Ishikawa (cell line): Measurements from ENCODE around the gene PYM1.

Source experiments
- CEBPB ChIP-seq: IDR thresholded peaks from 2 replicates; pipeline ENCODE4 v1.6.1; 2012
- CREB1 ChIP-seq: IDR thresholded peaks from 2 replicates; pipeline ENCODE4 v1.6.1; 2012; ENCODE audit warnings: low read depth
- EGR1 ChIP-seq: IDR thresholded peaks from 2 replicates; pipeline ENCODE4 v1.6.1; 2012
- EP300 ChIP-seq: IDR thresholded peaks from 2 replicates; pipeline ENCODE4 v1.6.1; 2012; ENCODE audit warnings: borderline replicate concordance
- FOXM1 ChIP-seq: IDR thresholded peaks from 2 replicates; pipeline ENCODE4 v1.6.1; 2012; ENCODE audit warnings: low read depth, borderline replicate concordance
- MAX ChIP-seq: IDR thresholded peaks from 2 replicates; pipeline ENCODE4 v1.6.1; 2012
- NFIC ChIP-seq: IDR thresholded peaks from 2 replicates; pipeline ENCODE4 v1.6.1; 2012
- RAD21 ChIP-seq: IDR thresholded peaks from 2 replicates; pipeline ENCODE4 v1.6.1; 2012; ENCODE audit warnings: low read depth
- TAF1 ChIP-seq: IDR thresholded peaks from 2 replicates; pipeline ENCODE4 v1.6.1; 2012; ENCODE audit warnings: low read depth, mild to moderate bottlenecking
- TCF12 ChIP-seq: IDR thresholded peaks from 2 replicates; pipeline ENCODE4 v1.6.1; 2012; ENCODE audit warnings: low read depth
- TEAD4 ChIP-seq: IDR thresholded peaks from 2 replicates; pipeline ENCODE4 v1.6.1; 2012
- YY1 ChIP-seq: IDR thresholded peaks from 2 replicates; pipeline ENCODE4 v1.6.1; 2012; ENCODE audit warnings: low read depth
- ZBTB7A ChIP-seq: IDR thresholded peaks from 2 replicates; pipeline ENCODE4 v1.6.1; 2012; ENCODE audit warnings: low read depth
- TF ChIP-seq, protein P1 (sequence below): IDR thresholded peaks from 2 replicates; pipeline ENCODE4 v1.6.1; 2012; ENCODE audit warnings: low read depth, mild to moderate bottlenecking
- TF ChIP-seq, protein P2 (sequence below): IDR thresholded peaks from 2 replicates; pipeline ENCODE4 v1.6.1; 2012

Gene PYM1

DNA sequence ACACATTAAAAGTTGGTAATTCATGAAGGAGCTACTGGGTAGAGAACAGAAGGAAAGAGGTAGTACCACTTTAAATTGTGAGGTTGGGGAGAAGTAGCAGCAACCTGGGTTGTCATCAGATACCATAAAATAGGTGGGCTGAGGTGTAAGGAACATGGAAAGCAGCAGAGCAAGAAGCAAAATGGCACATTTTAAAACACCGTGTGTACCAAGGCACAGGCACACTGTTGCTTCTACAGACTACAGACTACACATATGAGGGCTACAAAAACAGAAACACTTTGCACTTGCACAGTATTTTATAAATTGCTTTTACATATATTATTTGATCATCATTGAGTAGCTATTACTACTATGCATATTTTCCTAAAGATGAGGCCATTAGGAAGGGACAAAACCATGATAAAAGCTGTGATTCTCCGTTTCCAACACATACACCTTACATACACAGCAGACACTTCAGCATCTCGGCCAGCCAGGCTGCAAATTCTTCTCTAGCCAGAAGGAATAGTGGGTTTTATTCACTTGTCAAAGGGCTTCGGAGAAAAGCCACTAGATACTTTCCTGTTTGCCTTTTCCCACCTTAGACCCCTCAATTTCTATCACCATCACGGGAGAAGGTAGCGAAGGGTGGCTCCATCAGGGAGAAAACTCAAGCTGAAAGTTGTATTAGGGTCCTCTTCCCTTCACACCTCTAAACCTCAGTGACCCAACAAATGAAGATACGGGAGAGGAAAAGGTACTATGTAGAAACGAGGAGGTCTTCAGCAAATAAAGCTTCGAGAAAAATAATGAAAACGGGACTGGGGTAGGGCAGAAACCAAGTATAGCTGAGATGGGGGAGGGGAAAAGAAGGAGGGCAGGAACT is 1.6 kb downstream of the PYM1 start:
- TF ChIP-seq EGR1 (no peak), YY1 (no peak), MAX (no peak), TCF12 (no peak), TAF1 (no peak)

GRCh38 chr12:55925371-55925770 is 2.3 kb downstream of the PYM1 start:
- TF ChIP-seq CEBPB, result peak; percentile 21; the same call in 1 of the 2 replicates
- TF ChIP-seq, protein P1, sequence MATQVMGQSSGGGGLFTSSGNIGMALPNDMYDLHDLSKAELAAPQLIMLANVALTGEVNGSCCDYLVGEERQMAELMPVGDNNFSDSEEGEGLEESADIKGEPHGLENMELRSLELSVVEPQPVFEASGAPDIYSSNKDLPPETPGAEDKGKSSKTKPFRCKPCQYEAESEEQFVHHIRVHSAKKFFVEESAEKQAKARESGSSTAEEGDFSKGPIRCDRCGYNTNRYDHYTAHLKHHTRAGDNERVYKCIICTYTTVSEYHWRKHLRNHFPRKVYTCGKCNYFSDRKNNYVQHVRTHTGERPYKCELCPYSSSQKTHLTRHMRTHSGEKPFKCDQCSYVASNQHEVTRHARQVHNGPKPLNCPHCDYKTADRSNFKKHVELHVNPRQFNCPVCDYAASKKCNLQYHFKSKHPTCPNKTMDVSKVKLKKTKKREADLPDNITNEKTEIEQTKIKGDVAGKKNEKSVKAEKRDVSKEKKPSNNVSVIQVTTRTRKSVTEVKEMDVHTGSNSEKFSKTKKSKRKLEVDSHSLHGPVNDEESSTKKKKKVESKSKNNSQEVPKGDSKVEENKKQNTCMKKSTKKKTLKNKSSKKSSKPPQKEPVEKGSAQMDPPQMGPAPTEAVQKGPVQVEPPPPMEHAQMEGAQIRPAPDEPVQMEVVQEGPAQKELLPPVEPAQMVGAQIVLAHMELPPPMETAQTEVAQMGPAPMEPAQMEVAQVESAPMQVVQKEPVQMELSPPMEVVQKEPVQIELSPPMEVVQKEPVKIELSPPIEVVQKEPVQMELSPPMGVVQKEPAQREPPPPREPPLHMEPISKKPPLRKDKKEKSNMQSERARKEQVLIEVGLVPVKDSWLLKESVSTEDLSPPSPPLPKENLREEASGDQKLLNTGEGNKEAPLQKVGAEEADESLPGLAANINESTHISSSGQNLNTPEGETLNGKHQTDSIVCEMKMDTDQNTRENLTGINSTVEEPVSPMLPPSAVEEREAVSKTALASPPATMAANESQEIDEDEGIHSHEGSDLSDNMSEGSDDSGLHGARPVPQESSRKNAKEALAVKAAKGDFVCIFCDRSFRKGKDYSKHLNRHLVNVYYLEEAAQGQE, result no peak

- TF ChIP-seq YY1 (no peak), TEAD4 (no peak), RAD21 (no peak), CREB1 (no peak), FOXM1 (no peak), CEBPB (no peak)
- TF ChIP-seq, protein P1, result no peak
- TF ChIP-seq, protein P2, sequence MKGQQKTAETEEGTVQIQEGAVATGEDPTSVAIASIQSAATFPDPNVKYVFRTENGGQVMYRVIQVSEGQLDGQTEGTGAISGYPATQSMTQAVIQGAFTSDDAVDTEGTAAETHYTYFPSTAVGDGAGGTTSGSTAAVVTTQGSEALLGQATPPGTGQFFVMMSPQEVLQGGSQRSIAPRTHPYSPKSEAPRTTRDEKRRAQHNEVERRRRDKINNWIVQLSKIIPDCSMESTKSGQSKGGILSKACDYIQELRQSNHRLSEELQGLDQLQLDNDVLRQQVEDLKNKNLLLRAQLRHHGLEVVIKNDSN, result no peak
Observed at GRCh38 chr12:55922126-55922525, 5.6 kb downstream of the PYM1 start.

DNA sequence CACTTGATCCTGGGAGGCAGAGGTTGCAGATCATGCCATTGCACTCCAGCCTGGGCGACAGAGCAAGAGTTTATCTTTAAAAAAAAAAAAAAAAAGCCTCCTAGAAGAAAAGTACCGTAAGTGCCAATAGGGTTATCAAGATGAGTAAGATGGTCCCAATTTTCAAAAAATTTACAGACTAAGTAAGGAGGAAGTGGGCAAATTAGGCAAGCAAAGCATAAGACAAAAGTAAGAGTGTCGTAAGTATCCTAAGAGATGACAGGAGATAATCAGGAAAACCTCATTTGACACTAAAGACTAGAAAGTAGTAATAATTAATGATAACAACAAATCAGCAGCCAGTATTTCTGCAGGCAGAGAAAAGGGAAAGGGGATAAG is 12.2 kb downstream of the PYM1 start:
- no peak for TF ChIP-seq TEAD4
- TF ChIP-seq, protein P1, result no peak

DNA sequence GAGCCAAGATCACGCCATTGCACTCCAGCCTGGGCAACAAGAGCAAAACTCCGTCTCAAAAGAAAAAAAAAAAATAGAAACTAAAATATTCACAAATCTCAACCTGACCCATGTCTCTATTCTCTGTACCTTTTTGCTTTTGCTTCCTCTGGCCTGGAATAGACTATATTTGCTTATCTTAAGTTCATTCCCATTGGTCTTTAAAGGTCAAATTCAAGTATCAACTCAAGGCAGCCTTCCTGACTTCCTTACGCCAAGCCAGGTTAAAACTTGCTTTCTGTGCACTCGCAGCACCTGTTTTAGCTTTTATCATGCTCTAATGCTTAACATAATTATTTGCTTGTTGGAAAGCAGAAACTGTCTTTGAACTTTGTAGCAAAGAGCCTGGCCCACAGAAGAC is 14.8 kb downstream of the PYM1 start:
- TF ChIP-seq, protein P2, result no peak
- TF ChIP-seq CEBPB (no peak), TAF1 (no peak), EP300 (no peak), TCF12 (no peak), YY1 (no peak), RAD21 (no peak), EGR1 (no peak), ZBTB7A (no peak), TEAD4 (no peak), NFIC (no peak), CREB1 (no peak), FOXM1 (no peak), MAX (no peak)
- TF ChIP-seq, protein P1, result no peak
